Measurements from ENCODE around the gene SAMD10. TPM values are rescaled to one million over a fixed set of nuclear protein-coding genes. Genes with fewer than 3 reads are reported as not detected.

Gene SAMD10
- total and polyA plus RNA-seq, 2 of the 8 experiments (the other 6 are each of a cell fraction or from before 2014, with no cell fraction given): 3.0 to 5.2 TPM

GRCh38 chr20:63950701-63951397 is 28.6 kb downstream of the SAMD10 start (continued):
- TF ChIP-seq SP2 (IDR thresholded peaks at IDR 0.05; ENCODE audit: low read length) (no peak), POU5F1 (IDR thresholded peaks at IDR 0.05; ENCODE audit: low read depth, low read length) (no peak), RAD21 (IDR thresholded peaks at IDR 0.05 in 1 of 2, conservative IDR thresholded peaks at IDR 0.05 in 1 of 2; ENCODE audit: low read depth in 2 of 2, low read length in 2 of 2) (no peak), PHF8 (conservative IDR thresholded peaks at IDR 0.05; ENCODE audit: low read depth, low read length) (no peak)

Data from H1 (cell line).